GM20000 (cell line): ENCODE measurements around the gene SESN2.

Experiments
- DNase-seq: peaks from one replicate; pipeline ENCODE4 v3.0.0; 2012; ENCODE audit warnings: low spot score
- CTCF ChIP-seq: IDR thresholded peaks from 2 replicates; pipeline ENCODE4 v1.5.1; 2012; ENCODE audit warnings: mild to moderate bottlenecking, control low read depth; ENCODE audit errors: extremely low read depth, missing control alignments

SESN2 gene

GRCh38 chr1:28280501-28280900 lies 21.2 kb downstream of the SESN2 start:
- no peak for TF ChIP-seq CTCF
- DNase-seq: no peak

GRCh38 chr1:28280977-28281381 lies 21.7 kb downstream of the SESN2 start:
- no peak for DNase-seq
- no peak for TF ChIP-seq CTCF

GRCh38 chr1:28281608-28282425 lies 22.5 kb downstream of the SESN2 start:
- DNase-seq: no peak
- no peak for TF ChIP-seq CTCF

GRCh38 chr1:28282426-28283407 lies 23.4 kb downstream of the SESN2 start:
- DNase-seq: no peak
- no peak for TF ChIP-seq CTCF

GRCh38 chr1:28286111-28286510 lies 26.8 kb downstream of the SESN2 start:
- no peak for DNase-seq
- TF ChIP-seq CTCF: no peak

- no peak for DNase-seq
- TF ChIP-seq CTCF: no peak
These were observed 29.2 kb downstream of the SESN2 start for GRCh38 chr1:28288487-28288886.

GRCh38 chr1:28290851-28291250 lies 31.5 kb downstream of the SESN2 start:
- no peak for TF ChIP-seq CTCF
- DNase-seq: no peak
